ENCODE measurements around the gene MTMR10. TPM values are rescaled to one million over a fixed set of nuclear protein-coding genes. Genes with fewer than 3 reads are reported as not detected.

The MTMR10 gene
- polyA plus RNA-seq, 3 donors: 8.1 to 36.8 (median 20.5) TPM

GRCh38 chr15:30927148-30927761 lies 64.2 kb downstream of the MTMR10 start:
- 88 to 93% (median 92%) methylated on average over 7 of the region's 7 CpGs for WGBS, 3 donors
- no peak overlapping the region for H3K27ac ChIP-seq (ENCODE audit: low read depth, low read length)

- WGBS, 3 donors: 93 to 94% (median 94%) methylated on average over 8 of the region's 8 CpGs
- H3K27ac ChIP-seq (ENCODE audit: low read depth, low read length): no peak overlapping the region
Measured at GRCh38 chr15:30926161-30926560, 65.3 kb downstream of the MTMR10 start.

- WGBS, 3 donors: 90 to 94% (median 92%) methylated on average over 9 of the region's 9 CpGs
- no peak overlapping the region for H3K27ac ChIP-seq (ENCODE audit: low read depth, low read length)
Measured at GRCh38 chr15:30925686-30926085, 65.7 kb downstream of the MTMR10 start.

GRCh38 chr15:30924353-30924752 lies 67.1 kb downstream of the MTMR10 start:
- no peak overlapping the region for H3K27ac ChIP-seq (ENCODE audit: low read depth, low read length)
- 87 to 92% (median 91%) methylated on average over 5 of the region's 5 CpGs for WGBS, 3 donors

- 73 to 87% (median 85%) methylated on average over 7 of the region's 7 CpGs for WGBS, 3 donors
Measured at GRCh38 chr15:30923429-30923828, 68.0 kb downstream of the MTMR10 start.

GRCh38 chr15:30922480-30923311 lies 68.7 kb downstream of the MTMR10 start:
- WGBS, 3 donors: 77 to 85% (median 79%) methylated on average over 14 of the region's 14 CpGs
- H3K27ac ChIP-seq (ENCODE audit: low read depth, low read length): no peak overlapping the region

More at GRCh38 chr15:30923429-30923828, 68.0 kb downstream of the MTMR10 start:
- no peak overlapping the region for H3K27ac ChIP-seq (ENCODE audit: low read depth, low read length)

- no peak overlapping the region for H3K27ac ChIP-seq (ENCODE audit: low read depth, low read length)
- WGBS, 3 donors: 72 to 86% (median 79%) methylated on average over 9 of the region's 9 CpGs
Measured at GRCh38 chr15:30921781-30922479, 69.5 kb downstream of the MTMR10 start.

GRCh38 chr15:30921106-30921505 lies 70.3 kb downstream of the MTMR10 start:
- H3K27ac ChIP-seq (ENCODE audit: low read depth, low read length): no peak overlapping the region
- WGBS, 3 donors: 85 to 93% (median 87%) methylated on average over 4 of the region's 4 CpGs

- no peak overlapping the region for H3K27ac ChIP-seq (ENCODE audit: low read depth, low read length)
- 83 to 90% (median 87%) methylated on average over 5 of the region's 5 CpGs for WGBS, 3 donors
Measured at GRCh38 chr15:30919877-30920550, 71.4 kb downstream of the MTMR10 start.

- WGBS, 3 donors: 86 to 94% (median 91%) methylated on average over 5 of the region's 5 CpGs
- no peak overlapping the region for H3K27ac ChIP-seq (ENCODE audit: low read depth, low read length)
Measured at GRCh38 chr15:30918366-30918765, 73.1 kb downstream of the MTMR10 start.

- 71 to 90% (median 77%) methylated on average over 1 of the region's 1 CpG for WGBS, 3 donors
Measured at GRCh38 chr15:30917675-30918074, 73.8 kb downstream of the MTMR10 start.

GRCh38 chr15:30917013-30917412 lies 74.4 kb downstream of the MTMR10 start:
- H3K27ac ChIP-seq (ENCODE audit: low read depth, low read length): no peak overlapping the region
- 78 to 94% (median 93%) methylated on average over 6 of the region's 6 CpGs for WGBS, 3 donors

More at GRCh38 chr15:30917675-30918074, 73.8 kb downstream of the MTMR10 start:
- H3K27ac ChIP-seq (ENCODE audit: low read depth, low read length): no peak overlapping the region

GRCh38 chr15:30913761-30914160 lies 77.7 kb downstream of the MTMR10 start:
- WGBS, 3 donors: 95 to 99% (median 98%) methylated on average over 9 of the region's 9 CpGs
- no peak overlapping the region for H3K27ac ChIP-seq (ENCODE audit: low read depth, low read length)

- WGBS, 3 donors: 70 to 82% (median 80%) methylated on average over 4 of the region's 4 CpGs
- H3K27ac ChIP-seq (ENCODE audit: low read depth, low read length): no peak overlapping the region
Measured at GRCh38 chr15:30906366-30906765, 85.1 kb downstream of the MTMR10 start.

- H3K27ac ChIP-seq (ENCODE audit: low read depth, low read length): no peak overlapping the region
- 81 to 84% (median 82%) methylated on average over 5 of the region's 5 CpGs for WGBS, 3 donors
Measured at GRCh38 chr15:30905821-30906220, 85.6 kb downstream of the MTMR10 start.

GRCh38 chr15:30904812-30905211 lies 86.6 kb downstream of the MTMR10 start:
- H3K27ac ChIP-seq (ENCODE audit: low read depth, low read length): no peak overlapping the region
- 72 to 94% (median 93%) methylated on average over 5 of the region's 5 CpGs for WGBS, 3 donors

- H3K27ac ChIP-seq (ENCODE audit: low read depth, low read length): no peak within 1 kb of the TSS
- WGBS, 3 donors: 0 to 1% (median 0%) methylated on average over 58 to 65 of the region's 65 CpGs
Measured at GRCh38 chr15:30903497-30904187, 87.8 kb downstream of the MTMR10 start, which contains the start of gene FAN1. TSS of gene FAN1 (plus strand) at chr15:30903915. CDS start at chr15:30904664, 749 bp downstream.

- 94 to 100% (median 96%) methylated on average over 1 of the region's 1 CpG for WGBS, 3 donors
- H3K27ac ChIP-seq (ENCODE audit: low read depth, low read length): no peak overlapping the region
Measured at GRCh38 chr15:30901889-30902288, 89.5 kb downstream of the MTMR10 start.
